ENCODE data around the gene SLC23A2.

DNA sequence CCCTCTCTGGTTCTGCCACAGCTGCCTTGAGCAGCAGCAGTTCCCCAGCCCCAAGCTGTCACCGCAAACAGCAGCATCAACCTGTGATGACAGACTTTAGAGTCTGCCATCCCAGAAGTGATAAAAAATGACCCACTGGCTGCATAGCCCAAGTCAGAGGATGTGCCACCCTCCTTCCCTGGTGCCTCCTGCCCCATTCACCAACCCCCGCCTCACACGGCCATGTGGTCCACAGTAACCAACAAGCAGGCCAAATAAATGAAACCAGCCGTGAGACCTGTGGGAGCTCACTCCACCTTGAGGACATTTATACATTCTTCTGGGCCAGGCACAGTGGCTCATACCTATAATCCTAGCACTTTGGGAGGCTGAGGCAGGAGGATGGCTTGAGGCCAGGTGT, 181.4 kb downstream of the SLC23A2 start:
- TF ChIP-seq, protein P1, sequence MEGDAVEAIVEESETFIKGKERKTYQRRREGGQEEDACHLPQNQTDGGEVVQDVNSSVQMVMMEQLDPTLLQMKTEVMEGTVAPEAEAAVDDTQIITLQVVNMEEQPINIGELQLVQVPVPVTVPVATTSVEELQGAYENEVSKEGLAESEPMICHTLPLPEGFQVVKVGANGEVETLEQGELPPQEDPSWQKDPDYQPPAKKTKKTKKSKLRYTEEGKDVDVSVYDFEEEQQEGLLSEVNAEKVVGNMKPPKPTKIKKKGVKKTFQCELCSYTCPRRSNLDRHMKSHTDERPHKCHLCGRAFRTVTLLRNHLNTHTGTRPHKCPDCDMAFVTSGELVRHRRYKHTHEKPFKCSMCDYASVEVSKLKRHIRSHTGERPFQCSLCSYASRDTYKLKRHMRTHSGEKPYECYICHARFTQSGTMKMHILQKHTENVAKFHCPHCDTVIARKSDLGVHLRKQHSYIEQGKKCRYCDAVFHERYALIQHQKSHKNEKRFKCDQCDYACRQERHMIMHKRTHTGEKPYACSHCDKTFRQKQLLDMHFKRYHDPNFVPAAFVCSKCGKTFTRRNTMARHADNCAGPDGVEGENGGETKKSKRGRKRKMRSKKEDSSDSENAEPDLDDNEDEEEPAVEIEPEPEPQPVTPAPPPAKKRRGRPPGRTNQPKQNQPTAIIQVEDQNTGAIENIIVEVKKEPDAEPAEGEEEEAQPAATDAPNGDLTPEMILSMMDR (IDR thresholded peaks at IDR 0.05; ENCODE audit: low read depth, low read length, missing input control) = no peak
- no peak for TF ChIP-seq RAD21 (IDR thresholded peaks at IDR 0.05)
- TF ChIP-seq, protein P2, sequence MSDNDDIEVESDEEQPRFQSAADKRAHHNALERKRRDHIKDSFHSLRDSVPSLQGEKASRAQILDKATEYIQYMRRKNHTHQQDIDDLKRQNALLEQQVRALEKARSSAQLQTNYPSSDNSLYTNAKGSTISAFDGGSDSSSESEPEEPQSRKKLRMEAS (IDR thresholded peaks at IDR 0.05) = no peak
- no peak for TF ChIP-seq EGR1 (IDR thresholded peaks at IDR 0.05; ENCODE audit: low read depth in 2 of 2)
- TF ChIP-seq SP1 (IDR thresholded peaks at IDR 0.05) = no peak
- no peak for TF ChIP-seq FOXA2 (IDR thresholded peaks at IDR 0.05)
- TF ChIP-seq, protein P3, sequence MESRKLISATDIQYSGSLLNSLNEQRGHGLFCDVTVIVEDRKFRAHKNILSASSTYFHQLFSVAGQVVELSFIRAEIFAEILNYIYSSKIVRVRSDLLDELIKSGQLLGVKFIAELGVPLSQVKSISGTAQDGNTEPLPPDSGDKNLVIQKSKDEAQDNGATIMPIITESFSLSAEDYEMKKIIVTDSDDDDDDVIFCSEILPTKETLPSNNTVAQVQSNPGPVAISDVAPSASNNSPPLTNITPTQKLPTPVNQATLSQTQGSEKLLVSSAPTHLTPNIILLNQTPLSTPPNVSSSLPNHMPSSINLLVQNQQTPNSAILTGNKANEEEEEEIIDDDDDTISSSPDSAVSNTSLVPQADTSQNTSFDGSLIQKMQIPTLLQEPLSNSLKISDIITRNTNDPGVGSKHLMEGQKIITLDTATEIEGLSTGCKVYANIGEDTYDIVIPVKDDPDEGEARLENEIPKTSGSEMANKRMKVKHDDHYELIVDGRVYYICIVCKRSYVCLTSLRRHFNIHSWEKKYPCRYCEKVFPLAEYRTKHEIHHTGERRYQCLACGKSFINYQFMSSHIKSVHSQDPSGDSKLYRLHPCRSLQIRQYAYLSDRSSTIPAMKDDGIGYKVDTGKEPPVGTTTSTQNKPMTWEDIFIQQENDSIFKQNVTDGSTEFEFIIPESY (IDR thresholded peaks at IDR 0.05) = no peak
- TF ChIP-seq HNF4G (IDR thresholded peaks at IDR 0.05) = no peak
- TF ChIP-seq YY1 (IDR thresholded peaks at IDR 0.05) = no peak
- no peak for TF ChIP-seq TAF1 (conservative IDR thresholded peaks at IDR 0.05)
- no peak for TF ChIP-seq RXRA (IDR thresholded peaks at IDR 0.05)

Measured in liver (tissue), 3 donors.